Right atrium auricular region (tissue), 2 donors: ENCODE results near the gene AGFG2. TPM values are rescaled to one million over a fixed set of nuclear protein-coding genes. Genes with fewer than 3 reads are reported as not detected.

Experiments
- DNase-seq: peaks from one replicate; pipeline ENCODE4 v3.0.0-alpha.2; 2019; ENCODE audit warnings: low spot score
- H3K27ac ChIP-seq, 2 donors: fragments of 200-600 bp; sonication (generic); 1 replicate in 1 of 2; 2 replicates in 1 of 2; pipeline ENCODE4 v1.5.1; 2016 to 2019
- H3K27me3 ChIP-seq, 2 donors: fragments of 200-600 bp; sonication (generic); one replicate each; pipeline versions ENCODE4 v1.5.1 to v1.6.0; 2017 to 2019
- H3K36me3 ChIP-seq: fragments of 200-600 bp; sonication (generic); one replicate; pipeline ENCODE4 v1.5.1; 2016
- H3K4me1 ChIP-seq, 2 donors: fragments of 200-600 bp; sonication (generic); one replicate each; pipeline versions ENCODE4 v1.5.1 to v1.6.0; 2017 to 2019
- H3K4me3 ChIP-seq, 2 donors: fragments of 200-600 bp; sonication (generic); 1 replicate in 1 of 2; 2 replicates in 1 of 2; pipeline ENCODE4 v1.5.1; 2017 to 2019; ENCODE audit warnings: mild to moderate bottlenecking in 1 of 2, moderate library complexity in 1 of 2
- H3K9me3 ChIP-seq, 2 donors: fragments of 200-600 bp; sonication (generic); one replicate each; pipeline ENCODE4 v1.5.1; 2019
- total RNA-seq, 2 donors: library from RNA; depleted of rRNA; stranded (reverse); fragments of >200 nt; gene quantifications; one replicate each; pipeline ENCODE4 v1.1.0, GENCODE V29; 2016
- TF ChIP-seq, protein P1 (sequence below), 2 donors: fragments of 200-600 bp; sonication (generic); IDR thresholded peaks; one replicate each; pipeline ENCODE4 v1.5.1; 2019; ENCODE audit warnings: antibody characterized with exemption in 2 of 2

Gene AGFG2
- total RNA-seq, 2 donors from 2014 or later = 16.4 to 25.8 TPM

GRCh38 chr7:100600730-100601038, 61.7 kb downstream of the AGFG2 start:
- Histone ChIP-seq H3K9me3 (no peaks in the 10 kb centered on the region), H3K4me1 (peaks cover 0 to 34% of the 10 kb centered on the region in 2 donors), H3K27ac (no peak overlapping the region), H3K36me3 (no peaks in the 10 kb centered on the region), H3K27me3 (no peaks in the 10 kb centered on the region), H3K4me3 (no peak overlapping the region)
- TF ChIP-seq, protein P1, sequence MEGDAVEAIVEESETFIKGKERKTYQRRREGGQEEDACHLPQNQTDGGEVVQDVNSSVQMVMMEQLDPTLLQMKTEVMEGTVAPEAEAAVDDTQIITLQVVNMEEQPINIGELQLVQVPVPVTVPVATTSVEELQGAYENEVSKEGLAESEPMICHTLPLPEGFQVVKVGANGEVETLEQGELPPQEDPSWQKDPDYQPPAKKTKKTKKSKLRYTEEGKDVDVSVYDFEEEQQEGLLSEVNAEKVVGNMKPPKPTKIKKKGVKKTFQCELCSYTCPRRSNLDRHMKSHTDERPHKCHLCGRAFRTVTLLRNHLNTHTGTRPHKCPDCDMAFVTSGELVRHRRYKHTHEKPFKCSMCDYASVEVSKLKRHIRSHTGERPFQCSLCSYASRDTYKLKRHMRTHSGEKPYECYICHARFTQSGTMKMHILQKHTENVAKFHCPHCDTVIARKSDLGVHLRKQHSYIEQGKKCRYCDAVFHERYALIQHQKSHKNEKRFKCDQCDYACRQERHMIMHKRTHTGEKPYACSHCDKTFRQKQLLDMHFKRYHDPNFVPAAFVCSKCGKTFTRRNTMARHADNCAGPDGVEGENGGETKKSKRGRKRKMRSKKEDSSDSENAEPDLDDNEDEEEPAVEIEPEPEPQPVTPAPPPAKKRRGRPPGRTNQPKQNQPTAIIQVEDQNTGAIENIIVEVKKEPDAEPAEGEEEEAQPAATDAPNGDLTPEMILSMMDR (IDR thresholded peaks at IDR 0.05) = no peak
- DNase-seq = no peak

GRCh38 chr7:100602889-100603725, 64.1 kb downstream of the AGFG2 start:
- Histone ChIP-seq H3K27me3 (no peaks in the 10 kb centered on the region), H3K27ac (peak overlapping the region; percentile 81 to 91), H3K36me3 (no peaks in the 10 kb centered on the region), H3K4me1 (peaks cover 0 to 34% of the 10 kb centered on the region in 2 donors), H3K4me3 (peak overlapping the region; percentile 66 to 73), H3K9me3 (no peaks in the 10 kb centered on the region)
- peak; percentile 81 for DNase-seq
- TF ChIP-seq, protein P1 (IDR thresholded peaks at IDR 0.05) = no peak

DNA sequence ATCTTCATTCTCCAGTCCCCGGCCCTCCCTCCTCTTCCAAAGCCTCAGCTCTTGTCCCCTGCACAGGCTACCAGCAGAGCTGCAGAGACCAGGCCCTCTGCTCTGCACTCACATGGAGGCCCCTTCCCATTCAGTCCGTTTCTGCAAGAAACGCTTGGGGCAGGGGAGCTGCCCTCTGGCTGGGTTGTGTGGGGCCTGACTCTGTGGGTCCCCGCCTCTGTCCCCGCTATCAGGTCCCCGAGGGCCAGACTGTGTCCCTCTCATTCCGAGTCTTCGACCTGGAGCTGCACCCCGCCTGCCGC, 64.7 kb downstream of the AGFG2 start:
- Histone ChIP-seq H3K9me3 (no peaks in the 10 kb centered on the region), H3K36me3 (no peaks in the 10 kb centered on the region), H3K27ac (peak overlapping the region; percentile 81 to 91), H3K27me3 (no peaks in the 10 kb centered on the region), H3K4me3 (peak overlapping the region; percentile 66 to 73), H3K4me1 (peaks cover 0 to 34% of the 10 kb centered on the region in 2 donors)
- TF ChIP-seq, protein P1 (IDR thresholded peaks at IDR 0.05) = no peak
- DNase-seq = no peak

DNA sequence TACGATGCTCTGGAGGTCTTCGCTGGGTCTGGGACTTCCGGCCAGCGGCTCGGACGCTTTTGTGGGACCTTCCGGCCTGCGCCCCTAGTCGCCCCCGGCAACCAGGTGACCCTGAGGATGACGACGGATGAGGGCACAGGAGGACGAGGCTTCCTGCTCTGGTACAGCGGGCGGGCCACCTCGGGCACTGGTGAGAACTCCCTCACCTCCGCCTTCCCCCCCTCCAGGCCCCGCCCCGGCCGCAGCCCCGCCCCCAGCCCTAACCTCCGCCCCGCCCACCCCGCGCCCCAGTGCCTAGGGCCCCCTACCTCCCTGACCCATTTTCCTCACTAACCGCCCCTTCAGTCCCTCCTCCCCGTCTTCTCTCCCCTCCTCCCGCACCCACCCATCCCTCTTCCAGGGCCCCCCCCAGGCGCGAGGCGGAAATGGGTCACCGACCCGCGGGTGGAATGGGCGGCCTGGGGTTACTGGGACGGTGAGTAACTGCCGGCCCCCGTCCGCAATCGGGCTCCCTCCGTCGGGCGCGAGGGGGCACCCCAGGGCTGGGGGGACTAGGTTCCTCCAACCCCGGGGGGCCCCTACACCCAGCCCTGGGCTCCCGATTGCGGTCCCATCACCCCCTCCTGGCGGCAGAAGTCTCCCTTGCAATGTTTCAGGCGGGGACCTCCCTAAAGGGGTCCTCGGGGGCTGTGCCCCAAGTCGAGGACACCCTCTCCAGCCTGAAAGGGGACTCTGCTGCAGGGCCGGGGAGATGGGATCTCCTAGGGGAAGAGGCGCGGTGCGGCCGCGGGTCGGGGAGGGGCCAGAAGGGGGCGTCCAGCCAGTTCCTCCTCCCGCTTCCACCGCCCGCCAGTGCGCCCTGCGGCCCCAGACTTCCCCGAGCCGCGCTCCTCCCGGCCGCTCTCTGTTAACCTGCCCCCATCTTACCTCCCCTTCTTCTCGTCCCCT, 65.3 kb downstream of the AGFG2 start:
- peak overlapping the region; percentile 66 to 73 for H3K4me3 ChIP-seq
- no peaks in the 10 kb centered on the region for H3K27me3 ChIP-seq
- no peaks in the 10 kb centered on the region for H3K9me3 ChIP-seq
- TF ChIP-seq, protein P1 (IDR thresholded peaks at IDR 0.05) = peak; percentile 34 to 63
- peak overlapping the region; percentile 81 to 91 for H3K27ac ChIP-seq
- H3K36me3 ChIP-seq = no peaks in the 10 kb centered on the region
- H3K4me1 ChIP-seq = peaks cover 0 to 34% of the 10 kb centered on the region in 2 donors
- DNase-seq = peak; percentile 82

DNA sequence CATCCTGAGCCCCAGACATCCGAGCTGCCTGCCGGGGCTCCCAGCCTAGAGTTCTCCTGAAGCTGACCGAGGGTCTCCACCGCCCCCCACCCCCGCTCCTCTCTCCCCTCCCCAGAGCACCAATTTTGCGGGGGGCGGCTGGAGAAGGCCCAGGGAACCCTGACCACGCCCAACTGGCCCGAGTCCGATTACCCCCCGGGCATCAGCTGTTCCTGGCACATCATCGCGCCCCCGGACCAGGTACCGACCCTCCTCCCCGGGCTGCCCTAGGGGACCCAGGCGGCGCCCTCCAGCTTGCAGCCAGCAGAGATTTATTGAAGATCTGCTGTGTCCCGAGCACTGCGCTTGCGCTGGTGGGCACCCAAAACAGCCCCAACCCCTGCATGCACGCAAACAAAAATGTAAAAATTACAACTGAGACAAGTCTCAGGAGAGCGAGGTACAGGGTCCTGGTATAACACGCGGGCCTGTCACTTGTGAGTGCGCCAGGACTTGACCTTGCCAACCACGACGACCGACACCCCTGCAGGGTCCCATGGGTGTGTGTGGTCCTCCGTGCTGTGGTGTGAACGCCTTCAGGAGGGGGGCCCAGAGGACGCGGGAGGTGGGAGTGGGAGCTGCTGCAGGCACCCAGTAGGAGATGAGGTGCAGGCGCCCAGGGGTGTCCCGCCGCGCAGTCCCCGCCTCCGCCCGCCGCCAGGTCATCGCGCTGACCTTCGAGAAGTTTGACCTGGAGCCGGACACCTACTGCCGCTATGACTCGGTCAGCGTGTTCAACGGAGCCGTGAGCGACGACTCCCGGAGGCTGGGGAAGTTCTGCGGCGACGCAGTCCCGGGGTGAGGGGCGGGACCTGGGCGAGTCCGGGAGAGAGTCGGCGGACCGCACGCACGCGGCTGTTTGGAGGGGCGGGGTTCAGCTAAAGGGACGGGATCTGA, 66.2 kb downstream of the AGFG2 start:
- TF ChIP-seq, protein P1 (IDR thresholded peaks at IDR 0.05) = no peak
- Histone ChIP-seq H3K9me3 (no peaks in the 10 kb centered on the region), H3K4me3 (peak overlapping the region; percentile 66 to 73), H3K27me3 (no peaks in the 10 kb centered on the region), H3K27ac (peak overlapping the region; percentile 81 to 91), H3K36me3 (no peaks in the 10 kb centered on the region), H3K4me1 (peaks cover 0 to 34% of the 10 kb centered on the region in 2 donors)
- DNase-seq = no peak
